HUES6 (cell line): Measurements from ENCODE around the gene UPK3B.
"Not testable (repeated sequence)": the region's sequence is repeated elsewhere in the genome, so short reads cannot be mapped to it uniquely, and the experiment has no call there.

Source experiments
- H3K27ac ChIP-seq: 2 replicates; pipeline ENCODE4 v1.7.0; 2013; ENCODE audit warnings: low read depth, mild to moderate bottlenecking, low read length, inconsistent platforms
- H3K27me3 ChIP-seq: 2 replicates; pipeline ENCODE4 v1.6.1; 2013; ENCODE audit warnings: low read length; ENCODE audit not compliant: control insufficient read depth, insufficient read depth
- H3K36me3 ChIP-seq: 2 replicates; pipeline ENCODE4 v1.6.1; 2013; ENCODE audit warnings: low read length; ENCODE audit not compliant: control insufficient read depth, insufficient read depth
- H3K4me1 ChIP-seq: 2 replicates; pipeline ENCODE4 v1.6.1; 2013; ENCODE audit warnings: low read length; ENCODE audit not compliant: control insufficient read depth, insufficient read depth
- H3K4me3 ChIP-seq: 2 replicates; pipeline ENCODE4 v1.5.1; 2013; ENCODE audit warnings: low read depth, low read length
- H3K9ac ChIP-seq: one replicate; pipeline ENCODE4 v1.6.1; 2013; ENCODE audit warnings: mild to moderate bottlenecking, low read length
- H3K9me3 ChIP-seq: 2 replicates; pipeline ENCODE4 v1.6.1; 2013; ENCODE audit warnings: low read depth, low read length; ENCODE audit not compliant: control insufficient read depth, insufficient read depth

Gene UPK3B

GRCh38 chr7:76506643-76507042, 3.7 kb upstream of the UPK3B start:
- not testable (repeated sequence) for H3K27me3 ChIP-seq, H3K27ac ChIP-seq, H3K9ac ChIP-seq, H3K4me3 ChIP-seq, H3K9me3 ChIP-seq
- peaks cover 30% of the 10 kb centered on the region for H3K36me3 ChIP-seq
- peaks cover 10% of the 10 kb centered on the region for H3K4me1 ChIP-seq

- H3K9me3 ChIP-seq = no peaks in the 10 kb centered on the region
- no peak overlapping the region for H3K9ac ChIP-seq
- no peak overlapping the region for H3K27ac ChIP-seq
- H3K36me3 ChIP-seq = peaks cover 25% of the 10 kb centered on the region
- H3K27me3 ChIP-seq = no peaks in the 10 kb centered on the region
- H3K4me1 ChIP-seq = peaks cover 11% of the 10 kb centered on the region
- H3K4me3 ChIP-seq = no peak overlapping the region
Measured at GRCh38 chr7:76507723-76508406, 2.5 kb upstream of the UPK3B start.

GRCh38 chr7:76511200-76511910, 1.0 kb downstream of the UPK3B start:
- H3K27me3 ChIP-seq, H3K9me3 ChIP-seq, H3K9ac ChIP-seq, H3K36me3 ChIP-seq, H3K27ac ChIP-seq, H3K4me3 ChIP-seq: not testable (repeated sequence)
- H3K4me1 ChIP-seq = peaks cover 20% of the 10 kb centered on the region

- H3K27me3 ChIP-seq, H3K4me3 ChIP-seq, H3K9ac ChIP-seq, H3K36me3 ChIP-seq, H3K27ac ChIP-seq, H3K9me3 ChIP-seq: not testable (repeated sequence)
- H3K4me1 ChIP-seq = peaks cover 22% of the 10 kb centered on the region
Measured at GRCh38 chr7:76511911-76512885, 1.8 kb downstream of the UPK3B start.

- Histone ChIP-seq H3K9ac (no peak overlapping the region), H3K36me3 (no peaks in the 10 kb centered on the region), H3K27ac (no peak overlapping the region), H3K4me3 (no peak overlapping the region), H3K4me1 (peaks cover 22% of the 10 kb centered on the region), H3K27me3 (no peaks in the 10 kb centered on the region), H3K9me3 (no peaks in the 10 kb centered on the region)
Measured at GRCh38 chr7:76512941-76513816, 2.8 kb downstream of the UPK3B start.

GRCh38 chr7:76513817-76514799, 3.8 kb downstream of the UPK3B start:
- H3K4me1 ChIP-seq = peaks cover 22% of the 10 kb centered on the region
- H3K4me3 ChIP-seq = no peak overlapping the region
- no peaks in the 10 kb centered on the region for H3K9me3 ChIP-seq
- no peak overlapping the region for H3K27ac ChIP-seq
- H3K27me3 ChIP-seq = no peaks in the 10 kb centered on the region
- no peaks in the 10 kb centered on the region for H3K36me3 ChIP-seq
- no peak overlapping the region for H3K9ac ChIP-seq

GRCh38 chr7:76514926-76515771, 4.8 kb downstream of the UPK3B start:
- H3K4me3 ChIP-seq = no peak overlapping the region
- no peak overlapping the region for H3K9ac ChIP-seq
- H3K4me1 ChIP-seq = peaks cover 19% of the 10 kb centered on the region
- no peaks in the 10 kb centered on the region for H3K9me3 ChIP-seq
- no peak overlapping the region for H3K27ac ChIP-seq
- H3K36me3 ChIP-seq = no peaks in the 10 kb centered on the region
- no peaks in the 10 kb centered on the region for H3K27me3 ChIP-seq

- Histone ChIP-seq H3K27me3 (no peaks in the 10 kb centered on the region), H3K27ac (no peak overlapping the region), H3K9ac (no peak overlapping the region), H3K4me3 (no peak overlapping the region), H3K36me3 (no peaks in the 10 kb centered on the region), H3K4me1 (peaks cover 16% of the 10 kb centered on the region), H3K9me3 (no peaks in the 10 kb centered on the region)
Measured at GRCh38 chr7:76515999-76516443, 5.7 kb downstream of the UPK3B start.

GRCh38 chr7:76516932-76517331, 6.6 kb downstream of the UPK3B start:
- not testable (repeated sequence) for H3K27me3 ChIP-seq, H3K9me3 ChIP-seq, H3K9ac ChIP-seq, H3K27ac ChIP-seq, H3K36me3 ChIP-seq, H3K4me3 ChIP-seq
- peaks cover 16% of the 10 kb centered on the region for H3K4me1 ChIP-seq
